Keratinocyte (primary cell): ENCODE results near the gene PAM16. TPM values are rescaled to one million over a fixed set of nuclear protein-coding genes. Genes with fewer than 3 reads are reported as not detected.

Experiments used
- DNase-seq: peaks from one replicate; pipeline ENCODE4 v3.0.0-alpha.2; 2011; ENCODE audit warnings: low read depth, missing footprints, low spot score
- FAIRE-seq: peaks from 2 replicates; lab custom pipeline; 2011; peaks lifted over from hg19 to GRCh38; lab: Jason Lieb, UNC
- H2AFZ ChIP-seq: 2 replicates; pipeline ENCODE4 v1.6.0; 2012; ENCODE audit warnings: low read length, control low read depth, inconsistent platforms; ENCODE audit not compliant: control insufficient read depth
- H3K27ac ChIP-seq: 2 replicates; pipeline ENCODE4 v1.5.1; 2011; ENCODE audit warnings: low read length; ENCODE audit not compliant: control insufficient read depth, insufficient read depth
- H3K27me3 ChIP-seq: 3 replicates; pipeline ENCODE4 v1.6.0; 2011; ENCODE audit warnings: low read length; ENCODE audit not compliant: control insufficient read depth, insufficient read depth; ENCODE audit errors: extremely low read depth
- H3K36me3 ChIP-seq, 2 experiments: 2 replicates in 1 of 2; 3 replicates in 1 of 2; pipeline ENCODE4 v1.5.1; 2011; ENCODE audit warnings: low read length in 2 of 2, mild to moderate bottlenecking in 1 of 2; ENCODE audit not compliant: control insufficient read depth in 2 of 2, insufficient read depth in 2 of 2; ENCODE audit errors: extremely low read depth in 1 of 2
- H3K4me1 ChIP-seq: 3 replicates; pipeline ENCODE4 v1.5.1; 2011; ENCODE audit warnings: low read length; ENCODE audit not compliant: control insufficient read depth, insufficient read depth; ENCODE audit errors: extremely low read depth
- H3K4me2 ChIP-seq: 3 replicates; pipeline ENCODE4 v1.6.0; 2011; ENCODE audit warnings: low read depth, low read length; ENCODE audit not compliant: control insufficient read depth, insufficient read depth; ENCODE audit errors: extremely low read depth
- H3K4me3 ChIP-seq, 3 experiments: fragments of 200-600 bp in 1 of 3; sonication (generic) in 1 of 3; 2 replicates in 2 of 3; 3 replicates in 1 of 3; pipeline ENCODE4 v1.5.1; 2011 to 2016; ENCODE audit warnings: low read length in 3 of 3, mild to moderate bottlenecking in 3 of 3, control low read depth in 2 of 3, inconsistent platforms in 1 of 3, low read depth in 1 of 3, mixed read lengths in 1 of 3, mixed run types in 1 of 3, moderate library complexity in 1 of 3; ENCODE audit not compliant: control insufficient read depth in 2 of 3, insufficient read depth in 2 of 3; ENCODE audit errors: extremely low read depth in 1 of 3
- H3K79me2 ChIP-seq: 2 replicates; pipeline ENCODE4 v1.6.0; 2012; ENCODE audit warnings: low read length; ENCODE audit not compliant: control insufficient read depth, insufficient read depth
- H3K9ac ChIP-seq: 3 replicates; pipeline ENCODE4 v1.6.0; 2011; ENCODE audit warnings: low read length; ENCODE audit not compliant: control insufficient read depth, insufficient read depth; ENCODE audit errors: extremely low read depth
- H3K9me1 ChIP-seq: 3 replicates; pipeline ENCODE4 v1.6.0; 2011; ENCODE audit warnings: low read length; ENCODE audit not compliant: control insufficient read depth, insufficient read depth; ENCODE audit errors: extremely low read depth
- H3K9me3 ChIP-seq: 2 replicates; pipeline ENCODE4 v1.5.1; 2012; ENCODE audit warnings: low read depth, low read length; ENCODE audit not compliant: control insufficient read depth
- H4K20me1 ChIP-seq: 3 replicates; pipeline ENCODE4 v1.6.0; 2011; ENCODE audit warnings: low read length; ENCODE audit not compliant: control insufficient read depth, insufficient read depth; ENCODE audit errors: extremely low read depth
- CTCF ChIP-seq, 3 experiments: IDR thresholded peaks in 1 of 3; conservative IDR thresholded peaks in 1 of 3; optimal IDR thresholded peaks in 1 of 3; 2 replicates in 2 of 3; 3 replicates in 1 of 3; pipeline versions ENCODE3 to v1.5.1; 2011; ENCODE audit warnings: low read length in 3 of 3, mild to moderate bottlenecking in 3 of 3, moderate library complexity in 2 of 3, control low read depth in 1 of 3, inconsistent platforms in 1 of 3; ENCODE audit not compliant: insufficient read depth in 2 of 3; ENCODE audit errors: extremely low read depth in 1 of 3
- EZH2 ChIP-seq: IDR thresholded peaks from one replicate; pipeline ENCODE4 v1.6.1; 2012; ENCODE audit warnings: inconsistent platforms, mild to moderate bottlenecking, low read length, moderate library complexity
- dilution Hi-C: fragments of 300-500 bp; cut with MboI; formaldehyde crosslinking; loops from one replicate; pipeline ENCODE4 v1.7.0; 2020; ENCODE audit warnings: low sequenced_read_pairs; ENCODE audit not compliant: extremely low pct_ligation_motif_present
- polyA plus RNA-seq, 5 experiments: library from polyadenylated mRNA; depleted of rRNA in 3 of 5; stranded (reverse) in 3 of 5; stranded (forward) in 1 of 5; unstranded in 1 of 5; fragments of >200 nt; gene quantifications; 1 replicate in 1 of 5; 2 replicates in 3 of 5; 3 replicates in 1 of 5; pipeline versions ENCODE4 v1.2.1 to v1.2.3, GENCODE V29; 2011 to 2012; ENCODE audit warnings: missing spikeins in 2 of 5, low read depth in 1 of 5, low replicate concordance in 1 of 5

The PAM16 gene
- polyA plus RNA-seq, 1 donor (not counting 4 experiments of a cell fraction or from before 2014, with no cell fraction given): 32.7 TPM

- Histone ChIP-seq H2AFZ (no peak overlapping the region), H3K36me3 (peaks cover 5 to 9% of the 10 kb centered on the region in 2 experiments), H3K9ac (no peak overlapping the region), H3K79me2 (no peaks in the 10 kb centered on the region), H4K20me1 (no peaks in the 10 kb centered on the region), H3K4me1 (peaks cover 7% of the 10 kb centered on the region), H3K27me3 (no peaks in the 10 kb centered on the region), H3K4me3 (no peak overlapping the region), H3K9me1 (no peaks in the 10 kb centered on the region), H3K9me3 (no peaks in the 10 kb centered on the region), H3K27ac (no peak overlapping the region), H3K4me2 (no peak overlapping the region)
- no peak for FAIRE-seq
- dilution Hi-C loops: no loop called here
- TF ChIP-seq CTCF (optimal IDR thresholded peaks at IDR 0.05 in 1 of 3, IDR thresholded peaks at IDR 0.05 in 1 of 3, conservative IDR thresholded peaks at IDR 0.05 in 1 of 3; ENCODE audit: extremely low read depth in 1 of 3, insufficient read depth in 2 of 3, low read length in 3 of 3): no peak
- TF ChIP-seq EZH2: no peak
- DNase-seq: no peak
Observed at GRCh38 chr16:4365615-4366014, 14.5 kb upstream of the PAM16 start.

- H3K36me3 ChIP-seq: peaks cover 5 to 9% of the 10 kb centered on the region in 2 experiments
- H3K4me1 ChIP-seq: peaks cover 7% of the 10 kb centered on the region
- no peak overlapping the region for H3K4me3 ChIP-seq
- no peak for TF ChIP-seq EZH2
- TF ChIP-seq CTCF (optimal IDR thresholded peaks at IDR 0.05 in 1 of 3, IDR thresholded peaks at IDR 0.05 in 1 of 3, conservative IDR thresholded peaks at IDR 0.05 in 1 of 3; ENCODE audit: extremely low read depth in 1 of 3, insufficient read depth in 2 of 3, low read length in 3 of 3): no peak
- DNase-seq (no peak), FAIRE-seq (no peak)
- H4K20me1 ChIP-seq: no peaks in the 10 kb centered on the region
- H3K9me3 ChIP-seq: no peaks in the 10 kb centered on the region
- no peak overlapping the region for H3K27ac ChIP-seq
- H2AFZ ChIP-seq: no peak overlapping the region
- H3K27me3 ChIP-seq: no peaks in the 10 kb centered on the region
- H3K4me2 ChIP-seq: no peak overlapping the region
- no peak overlapping the region for H3K9ac ChIP-seq
- H3K9me1 ChIP-seq: no peaks in the 10 kb centered on the region
- H3K79me2 ChIP-seq: no peaks in the 10 kb centered on the region
- dilution Hi-C loops: no loop called here
Observed at GRCh38 chr16:4365014-4365406, 13.9 kb upstream of the PAM16 start.
